Central memory CD4-positive, alpha-beta T cell (primary cell): Measurements from ENCODE around the gene OGG1.
A peak's percentile ranks its signal among the peaks of the same experiment; 100 is the strongest.

Experiments used
- DNase-seq: peaks from one replicate; pipeline ENCODE4 v3.0.0; 2022
- total RNA-seq, 3 experiments: gene quantifications; one replicate each; lab custom pipeline; 2026; lab: John Stamatoyannopoulos, UW

The OGG1 gene
- 16.1 to 25.3 (median 17.7) reads per million in 3 experiments for total RNA-seq

DNA sequence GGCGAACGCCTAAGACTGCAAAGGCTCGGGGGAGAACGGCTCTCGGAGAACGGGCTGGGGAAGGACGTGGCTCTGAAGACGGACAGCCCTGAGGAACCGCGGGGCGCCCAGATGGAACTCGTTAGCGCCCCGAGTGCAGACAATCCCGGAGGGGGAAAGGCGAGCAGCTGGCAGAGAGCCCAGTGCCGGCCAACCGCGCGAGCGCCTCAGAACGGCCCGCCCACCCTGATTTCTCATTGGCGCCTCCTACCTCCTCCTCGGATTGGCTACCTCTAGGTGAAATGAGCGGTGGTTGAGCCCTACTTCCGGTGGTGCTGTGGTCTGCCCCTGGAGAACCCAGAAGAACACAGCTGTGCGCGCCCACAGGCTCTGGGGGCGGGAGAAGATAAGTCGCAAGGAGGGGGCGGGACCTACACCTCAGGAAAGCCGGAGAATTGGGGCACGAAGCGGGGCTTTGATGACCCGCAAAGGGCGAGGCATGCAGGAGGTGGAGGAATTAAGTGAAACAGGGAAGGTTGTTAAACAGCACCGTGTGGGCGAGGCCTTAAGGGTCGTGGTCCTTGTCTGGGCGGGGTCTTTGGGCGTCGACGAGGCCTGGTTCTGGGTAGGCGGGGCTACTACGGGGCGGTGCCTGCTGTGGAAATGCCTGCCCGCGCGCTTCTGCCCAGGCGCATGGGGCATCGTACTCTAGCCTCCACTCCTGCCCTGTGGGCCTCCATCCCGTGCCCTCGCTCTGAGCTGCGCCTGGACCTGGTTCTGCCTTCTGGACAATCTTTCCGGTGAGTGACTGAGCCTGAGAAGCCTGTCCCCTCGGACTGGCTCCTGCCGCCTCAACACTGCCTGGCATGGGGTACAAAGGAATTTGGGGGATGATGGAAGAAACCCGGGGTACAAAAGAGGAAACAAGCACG is at the start of gene OGG1:
Gene OGG1 (plus strand): TSS at position 308 of the 911 bp plus-strand sequence. CDS start 335 bp downstream, at position 643.
- DNase-seq = peak; percentile 96

DNA sequence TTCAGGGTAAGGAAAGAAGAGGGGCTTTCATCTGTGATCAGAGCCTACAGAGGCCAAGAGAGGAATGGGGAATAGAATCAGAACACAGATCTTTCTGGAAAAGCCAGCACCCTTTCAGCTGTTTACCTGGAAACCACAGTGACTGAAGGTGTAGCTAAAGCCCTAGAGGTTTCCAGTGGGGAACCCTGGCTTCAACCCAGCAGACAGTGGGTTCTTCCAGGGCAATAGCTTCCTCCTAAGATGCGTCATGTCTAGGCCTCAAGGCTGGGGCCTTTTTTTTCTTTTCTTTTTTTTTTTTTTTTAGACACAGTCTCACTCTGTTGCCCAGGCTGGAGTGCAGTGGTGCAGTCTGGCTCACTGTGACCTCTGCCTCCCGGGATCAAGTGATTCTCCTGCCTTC is 49.2 kb upstream of the OGG1 start:
- no peak for DNase-seq

DNA sequence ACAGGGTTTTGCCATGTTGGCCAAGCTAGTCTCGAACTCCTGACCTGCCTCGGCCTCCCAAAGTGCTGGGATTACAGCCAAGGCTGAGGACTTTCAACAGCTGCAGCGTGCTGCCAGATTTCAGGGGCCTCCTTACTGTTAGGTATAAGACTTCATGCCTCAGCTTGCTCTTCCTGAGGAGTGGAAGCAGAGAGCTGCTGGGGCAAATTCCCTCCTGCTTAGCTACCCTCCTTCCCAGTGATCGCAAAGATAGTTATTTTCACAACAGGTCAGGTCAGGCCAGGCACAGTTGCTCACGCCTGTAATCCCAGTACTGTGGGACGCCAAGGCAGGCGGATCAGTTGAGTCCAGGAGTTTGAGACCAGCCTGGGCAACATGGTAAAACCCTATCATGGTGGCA is 48.7 kb upstream of the OGG1 start:
- no peak for DNase-seq

DNA sequence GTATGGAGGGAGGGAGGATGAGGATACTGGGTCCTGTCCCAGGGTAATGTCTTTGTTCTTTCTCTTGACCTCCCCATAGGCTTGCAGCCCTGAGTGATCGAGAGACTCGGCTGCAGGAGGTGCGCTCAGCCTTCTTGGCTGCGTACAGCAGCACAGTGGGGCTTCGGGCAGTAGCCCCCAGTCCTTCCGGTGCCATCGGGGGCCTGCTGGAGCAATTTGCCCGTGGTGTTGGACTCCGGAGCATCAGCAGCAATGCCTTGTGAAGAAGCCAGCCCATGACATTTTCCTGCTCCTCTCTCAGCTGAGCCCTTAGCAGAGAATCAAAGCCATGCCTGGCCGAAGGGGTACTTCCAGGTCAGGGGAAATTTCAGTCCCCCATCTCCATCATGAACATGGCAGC is 48.0 kb upstream of the OGG1 start:
- no peak for DNase-seq

DNA sequence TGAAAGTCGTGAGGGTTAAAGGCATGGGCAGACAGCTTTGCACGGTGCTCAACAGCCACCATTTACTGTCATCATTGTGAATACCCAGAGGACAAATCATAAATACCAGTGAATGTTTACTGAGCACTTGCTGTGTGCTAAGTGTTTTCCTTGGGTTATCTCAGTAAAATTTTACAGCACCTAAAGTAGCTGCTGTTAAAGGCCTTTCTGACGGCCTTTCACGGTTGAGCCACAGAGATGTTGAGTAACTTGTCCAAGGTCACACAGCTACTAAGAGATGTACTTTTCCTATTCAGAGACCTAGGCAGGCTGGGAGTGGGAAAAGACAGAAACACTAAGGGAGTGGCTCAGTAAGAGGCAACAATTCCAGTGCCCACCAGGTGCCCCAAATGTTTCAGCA is 46.5 kb upstream of the OGG1 start:
- no peak for DNase-seq

DNA sequence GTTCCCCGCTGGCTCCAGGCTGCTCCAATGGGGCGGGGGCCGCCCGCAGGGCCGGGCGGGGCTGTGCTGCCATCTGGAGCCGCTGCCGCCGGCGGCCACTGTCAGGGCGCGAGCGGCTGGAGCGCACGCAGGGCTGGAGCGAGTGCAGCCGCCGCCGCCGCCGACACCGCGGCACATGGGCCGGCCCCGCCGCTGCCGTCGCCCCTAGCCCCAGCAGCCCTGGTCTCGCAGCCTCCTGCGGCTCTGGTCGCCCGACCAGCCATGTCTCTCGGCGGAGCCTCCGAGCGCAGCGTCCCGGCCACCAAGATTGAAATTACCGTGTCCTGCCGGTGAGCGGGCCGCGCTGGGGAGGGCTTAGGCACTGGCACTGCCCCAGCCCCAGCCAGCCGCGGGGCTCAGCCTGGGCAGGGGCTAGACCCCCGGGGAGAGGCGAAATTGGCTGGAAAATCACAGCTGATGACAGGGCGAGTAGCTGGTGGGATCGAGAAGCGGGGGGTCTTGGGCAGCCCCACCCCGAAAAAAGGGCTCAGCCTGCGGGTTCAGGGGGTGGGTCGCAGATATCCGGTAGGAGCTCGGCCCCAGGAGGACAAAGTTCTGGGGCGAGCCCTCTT is 45.9 kb upstream of the OGG1 start, which contains the start of gene CPNE9:
Gene CPNE9 (plus strand): TSS at position 98 of the 611 bp plus-strand sequence. CDS start 164 bp downstream, at position 262.
- DNase-seq = no peak

DNA sequence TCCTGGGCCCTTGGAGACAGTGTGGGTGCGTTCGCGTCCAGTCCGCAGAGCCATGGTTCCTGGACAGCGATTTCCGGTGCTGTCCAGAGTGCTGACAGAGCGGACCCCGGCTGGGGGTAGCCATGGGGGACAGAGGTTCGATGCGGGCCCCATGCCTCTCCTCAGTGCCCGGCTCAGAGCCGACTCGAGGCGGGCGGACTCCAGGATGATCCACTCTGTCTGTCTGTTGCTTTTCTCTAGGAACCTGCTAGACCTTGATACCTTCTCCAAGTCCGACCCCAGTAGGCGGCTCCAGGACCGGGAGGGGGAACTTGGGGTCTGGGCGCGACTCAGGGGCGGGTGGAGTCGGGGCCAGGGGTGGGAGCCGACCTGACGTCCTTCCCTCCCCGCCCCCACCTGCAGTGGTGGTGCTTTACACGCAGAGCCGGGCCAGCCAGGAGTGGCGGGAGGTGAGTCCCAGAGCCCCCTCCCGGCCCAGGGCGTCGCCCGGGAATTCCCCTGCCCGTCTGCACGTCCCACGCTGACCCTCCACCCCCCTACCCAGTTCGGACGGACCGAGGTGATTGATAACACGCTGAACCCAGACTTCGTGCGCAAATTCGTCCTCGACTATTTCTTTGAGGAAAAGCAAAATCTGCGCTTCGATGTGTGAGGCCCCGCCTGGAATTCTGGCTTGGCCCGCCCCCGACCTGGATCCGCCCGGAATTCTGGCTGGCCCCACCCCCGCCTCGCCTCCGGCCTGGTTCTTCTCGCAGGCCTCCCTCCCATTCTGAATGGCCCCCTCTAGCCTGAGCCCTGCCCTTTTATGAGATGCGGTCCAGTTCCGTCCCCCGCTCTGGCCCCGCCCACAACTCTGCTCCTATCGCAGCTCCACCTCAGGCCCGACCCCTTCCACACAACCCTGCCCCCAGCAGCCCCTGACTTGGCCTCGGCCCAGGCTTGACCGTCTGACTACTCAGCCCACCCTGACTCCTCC is 45.1 kb upstream of the OGG1 start:
- DNase-seq = no peak

DNA sequence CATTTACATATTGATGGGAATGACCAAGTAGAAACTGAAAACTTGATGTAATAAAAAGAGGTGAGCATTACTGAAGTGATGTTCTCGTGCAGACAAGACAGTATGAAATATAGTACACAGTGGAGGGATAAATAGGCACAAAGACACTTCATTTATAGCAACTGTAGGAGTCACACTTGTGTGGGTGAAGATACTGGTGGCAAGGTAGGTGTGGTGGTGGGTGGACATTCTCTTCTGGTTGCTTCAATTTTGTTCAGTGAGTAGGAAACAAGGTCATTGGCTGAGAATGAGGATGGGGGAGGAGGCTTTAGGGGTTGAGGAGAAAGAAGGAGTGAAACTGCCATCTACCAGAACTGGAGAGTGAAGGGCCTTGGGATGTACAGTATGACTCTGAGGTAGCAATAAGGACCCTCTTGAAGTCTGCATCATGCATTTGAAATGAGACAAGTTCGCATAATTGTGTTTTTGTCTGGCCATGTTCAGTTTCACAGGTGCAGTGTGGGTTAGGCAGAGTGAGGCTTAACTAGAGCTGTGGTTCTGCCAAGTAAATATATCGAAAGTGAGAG is 39.5 kb upstream of the OGG1 start:
- no peak for DNase-seq

DNA sequence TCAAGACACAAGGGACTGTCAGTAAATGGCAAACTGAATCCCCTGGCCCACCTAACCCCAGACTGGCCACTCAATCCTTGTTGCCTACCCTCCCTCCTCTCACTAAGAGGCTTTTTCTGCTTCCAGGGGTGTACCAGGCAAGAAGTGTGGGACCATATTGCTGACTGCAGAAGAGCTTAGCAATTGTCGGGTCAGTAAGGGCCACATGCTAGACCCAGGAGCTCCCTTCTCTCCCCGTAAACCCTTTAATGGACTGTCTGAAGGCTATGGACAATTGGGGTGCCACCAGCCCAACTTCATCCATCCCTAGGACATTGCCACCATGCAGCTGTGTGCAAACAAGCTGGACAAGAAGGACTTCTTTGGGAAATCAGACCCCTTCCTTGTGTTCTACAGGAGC is 37.3 kb upstream of the OGG1 start:
- no peak for DNase-seq

DNA sequence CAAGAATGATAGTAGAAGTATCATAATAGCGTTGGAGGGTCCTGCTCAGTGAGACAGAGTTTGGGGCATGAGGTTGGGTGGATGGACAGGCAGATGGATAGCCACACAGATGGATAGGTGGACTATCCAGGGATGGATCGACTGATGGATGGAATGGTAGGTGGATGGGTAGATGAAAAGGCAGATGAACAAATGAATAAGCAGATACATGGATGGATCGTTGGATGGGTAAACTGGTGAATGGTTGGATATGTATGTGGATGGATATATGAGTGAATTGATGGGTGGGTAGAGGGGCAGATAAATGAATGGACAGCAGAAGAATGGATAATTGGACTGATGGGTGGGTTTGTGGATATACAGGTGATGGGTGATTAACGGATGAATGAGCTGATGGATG is 36.6 kb upstream of the OGG1 start:
- DNase-seq = no peak

DNA sequence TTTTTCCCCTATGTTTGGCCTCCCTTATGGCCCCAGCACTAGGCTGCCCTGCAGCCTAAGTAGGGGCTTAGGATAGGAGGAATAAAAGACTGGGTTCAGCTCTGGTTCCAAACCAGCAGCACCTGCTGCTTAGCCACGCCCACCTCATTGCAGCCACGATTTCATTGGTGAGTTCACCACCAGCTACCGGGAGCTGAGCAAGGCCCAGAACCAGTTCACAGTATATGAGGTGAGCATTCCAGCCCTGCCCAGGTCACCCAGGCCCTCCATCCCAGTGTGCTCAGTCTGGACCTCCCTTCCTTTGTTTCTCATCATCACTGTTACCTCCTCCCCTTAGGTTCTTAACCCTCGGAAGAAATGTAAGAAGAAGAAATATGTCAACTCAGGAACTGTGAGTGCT is 34.6 kb upstream of the OGG1 start:
- DNase-seq = no peak

DNA sequence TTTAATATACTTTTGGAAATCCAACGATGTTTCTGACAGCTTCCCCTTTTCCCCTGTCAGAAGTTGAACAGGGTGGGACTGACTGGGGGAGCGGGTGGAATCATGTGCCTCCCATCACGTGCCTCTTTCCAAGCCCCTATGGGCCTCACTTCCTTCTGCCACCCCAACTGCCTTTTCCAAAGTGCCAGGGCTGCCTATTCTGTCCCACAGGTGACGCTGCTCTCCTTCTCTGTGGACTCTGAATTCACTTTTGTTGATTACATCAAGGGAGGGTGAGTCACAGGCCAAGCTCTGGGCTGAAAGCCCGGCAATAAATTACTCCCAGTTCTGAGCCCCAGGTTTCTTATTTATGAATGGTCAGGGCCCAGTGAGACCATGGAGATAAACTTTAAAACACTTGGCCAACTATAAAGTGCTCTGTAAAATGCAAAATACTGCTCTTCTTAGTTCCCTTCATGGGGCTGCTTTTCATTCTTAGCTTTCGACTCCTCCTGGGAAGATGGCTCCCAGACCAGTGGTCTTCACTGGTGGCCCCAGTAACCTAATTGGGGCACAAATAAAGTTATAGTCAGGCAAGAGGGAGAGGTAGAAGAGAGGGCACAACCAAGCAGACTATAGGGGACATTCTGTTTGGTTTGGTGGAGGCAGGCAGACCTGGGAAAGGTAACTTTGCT is 33.9 kb upstream of the OGG1 start:
- DNase-seq = no peak

DNA sequence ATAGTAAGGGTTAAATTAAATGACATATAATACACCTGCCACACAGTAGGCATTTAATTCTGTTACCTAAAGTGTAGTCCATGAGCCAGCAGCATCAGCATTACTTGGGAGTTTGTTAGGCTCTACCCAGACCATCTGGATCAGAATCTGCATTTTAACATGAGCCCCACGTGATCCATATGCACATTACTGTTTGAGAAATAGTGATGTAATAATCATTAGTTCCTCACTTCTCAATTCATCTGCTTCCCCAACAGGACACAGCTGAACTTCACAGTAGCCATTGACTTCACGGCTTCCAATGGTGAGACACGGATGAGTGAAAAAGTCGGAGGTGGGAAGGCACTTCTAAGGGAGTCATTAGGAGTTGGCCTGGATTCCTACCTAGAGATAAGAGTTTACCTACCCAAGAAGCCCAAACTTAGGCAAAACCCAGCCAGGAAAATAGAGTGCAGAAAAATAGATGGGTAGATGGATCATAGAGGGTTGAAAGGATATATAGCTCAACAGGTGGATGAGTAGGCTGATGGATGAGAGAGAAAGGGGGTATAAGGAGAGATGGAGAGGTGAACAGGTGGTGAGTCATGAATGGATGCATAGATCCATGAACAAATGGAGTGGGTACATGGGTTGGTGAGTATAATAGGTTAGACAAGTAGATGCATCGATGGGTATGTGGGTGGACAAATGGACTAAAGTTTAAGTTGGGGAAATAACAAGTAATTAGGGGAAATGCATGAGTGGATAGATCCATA is 32.8 kb upstream of the OGG1 start:
- DNase-seq = no peak

DNA sequence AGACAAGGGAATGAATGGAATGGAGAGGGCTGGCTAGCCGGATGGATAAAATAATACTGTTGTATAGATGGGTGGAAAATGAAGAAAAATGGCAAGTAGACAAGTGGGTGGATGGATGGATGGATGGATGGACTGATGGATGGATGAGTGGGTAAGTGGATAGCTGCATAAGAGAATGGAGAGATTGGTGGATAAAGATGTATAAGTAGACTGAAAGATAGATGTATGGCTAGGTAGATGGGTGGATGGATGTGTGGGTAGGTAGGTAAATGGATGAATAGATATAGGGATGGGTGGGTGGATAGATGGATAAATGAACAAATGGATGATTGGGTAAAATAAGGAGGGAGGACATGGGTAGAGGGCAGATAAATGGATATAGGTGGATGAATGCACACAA is 32.2 kb upstream of the OGG1 start:
- DNase-seq = no peak

DNA sequence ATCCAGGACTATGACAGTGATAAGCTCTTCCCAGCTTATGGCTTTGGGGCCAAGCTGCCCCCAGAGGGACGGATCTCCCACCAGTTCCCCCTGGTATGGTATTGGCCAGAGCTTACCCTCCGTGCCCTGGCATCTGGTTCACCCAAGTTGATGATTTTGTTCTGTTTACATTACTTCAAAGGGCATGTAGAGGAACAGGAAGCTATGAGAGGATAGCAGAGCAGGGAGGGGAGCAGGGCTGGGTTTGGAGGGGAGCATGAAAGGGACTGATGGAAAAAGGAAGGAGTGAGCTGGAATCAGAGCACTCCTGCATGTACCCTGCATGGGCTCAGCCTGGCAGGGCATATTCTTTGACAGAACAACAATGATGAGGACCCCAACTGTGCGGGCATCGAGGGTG is 31.6 kb upstream of the OGG1 start:
- DNase-seq = no peak

DNA sequence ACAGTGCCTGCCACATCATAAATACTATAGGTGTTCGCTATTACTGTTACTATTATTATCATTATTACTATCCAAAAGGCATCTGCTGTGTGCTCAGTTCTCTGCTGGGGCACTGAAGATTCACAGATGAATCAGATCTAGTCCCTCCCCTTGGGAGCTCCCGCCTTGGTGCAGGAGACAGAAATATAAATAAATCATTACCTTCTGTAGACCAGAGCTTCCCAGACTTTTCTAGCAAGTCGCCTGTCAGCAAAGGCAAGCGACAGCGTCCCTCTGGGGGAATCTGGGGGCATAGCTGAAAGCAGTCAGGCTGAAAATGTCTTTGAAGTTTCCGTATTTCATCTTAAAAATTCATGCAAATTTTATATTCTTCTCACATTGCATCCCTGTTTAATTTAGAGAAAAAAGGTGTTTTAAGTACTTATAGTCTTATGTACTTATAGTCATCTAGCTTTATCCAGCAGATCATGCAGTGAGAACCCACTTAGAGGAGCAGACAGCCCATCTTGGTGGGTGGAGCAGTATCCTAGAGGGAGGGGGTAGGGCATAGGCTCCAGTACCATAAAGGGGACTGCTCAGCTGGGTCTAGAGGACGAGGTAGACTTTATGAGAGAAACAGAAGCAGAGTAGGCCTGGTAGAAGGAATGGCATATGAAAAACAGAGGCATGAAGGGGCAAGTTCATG is 28.6 kb upstream of the OGG1 start:
- no peak for DNase-seq

DNA sequence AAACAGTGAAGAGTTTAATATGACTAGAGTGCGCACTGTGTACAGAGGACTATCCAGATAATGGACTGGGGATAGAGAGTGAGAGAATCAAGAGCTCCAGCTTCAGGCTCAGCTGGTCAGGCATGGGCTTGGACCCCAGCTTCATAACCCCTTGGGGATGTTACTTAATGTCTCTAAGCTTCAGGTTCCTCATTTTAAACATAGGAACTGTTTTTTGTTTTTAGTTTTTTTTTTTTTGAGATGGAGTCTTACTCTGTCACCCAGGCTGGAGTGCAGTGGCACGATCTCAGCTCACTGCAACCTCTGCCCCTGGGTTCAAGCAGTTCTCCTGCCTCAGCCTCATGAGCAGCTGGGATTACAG is 28.1 kb upstream of the OGG1 start:
- DNase-seq = no peak

DNA sequence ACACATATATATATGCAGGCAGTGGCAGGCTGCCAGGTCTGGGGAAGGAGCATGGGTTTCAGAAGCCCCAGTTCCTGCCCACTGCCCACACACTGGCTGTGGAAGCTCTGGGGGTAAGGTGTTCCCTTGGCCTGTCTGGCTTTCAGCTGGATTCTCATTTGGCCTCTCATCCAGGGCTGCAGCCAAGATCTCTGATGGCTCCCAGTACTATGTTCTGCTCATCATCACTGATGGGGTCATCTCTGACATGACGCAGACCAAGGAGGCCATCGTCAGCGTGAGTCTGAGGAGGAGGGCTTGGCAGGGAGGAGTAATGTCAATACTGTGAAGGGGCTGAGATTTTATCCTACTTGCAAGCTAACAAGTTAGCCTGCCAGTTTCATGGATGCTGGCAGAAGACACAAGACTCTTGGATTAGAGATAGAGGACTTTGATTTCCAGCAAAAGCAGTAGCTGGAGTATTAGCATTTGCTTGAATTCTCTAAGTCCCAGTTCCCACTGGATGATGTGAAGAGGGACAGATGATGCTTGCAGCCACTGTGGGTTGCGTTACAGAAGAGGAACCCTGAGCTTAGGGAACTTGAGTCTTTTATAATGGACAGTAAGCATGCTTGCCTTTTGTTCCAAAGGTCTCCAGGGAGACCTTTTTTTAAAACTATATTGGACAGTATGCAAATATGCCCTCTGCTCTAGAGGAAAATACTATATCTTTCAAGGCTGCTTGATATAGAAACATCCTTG is 23.8 kb upstream of the OGG1 start:
- no peak for DNase-seq

DNA sequence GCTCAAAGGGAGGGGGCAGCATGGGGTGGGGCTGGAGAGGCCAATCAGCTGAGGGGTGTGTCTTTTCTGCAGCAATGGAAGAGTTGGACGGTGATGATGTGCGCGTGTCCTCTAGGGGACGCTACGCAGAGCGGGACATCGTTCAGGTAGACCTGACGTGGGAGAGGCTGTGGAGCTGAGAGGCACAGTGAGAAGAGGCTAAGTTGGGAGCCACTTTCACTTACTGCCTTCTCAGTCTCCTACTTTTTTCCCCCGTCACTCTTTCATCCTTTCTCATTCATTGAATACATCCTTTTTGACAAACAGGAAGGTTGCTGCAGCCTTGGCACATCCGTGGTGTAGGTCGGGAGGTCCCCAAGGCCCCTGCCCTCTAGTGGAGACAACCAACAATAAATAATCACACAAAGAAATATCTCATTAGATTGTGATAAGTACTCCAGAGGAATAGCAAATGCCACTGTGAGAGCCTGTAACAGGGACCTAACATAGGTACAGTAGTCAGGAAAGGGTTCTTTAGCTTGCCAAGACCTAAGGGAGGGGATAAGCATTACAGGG is 22.6 kb upstream of the OGG1 start:
- peak; percentile 66 for DNase-seq

DNA sequence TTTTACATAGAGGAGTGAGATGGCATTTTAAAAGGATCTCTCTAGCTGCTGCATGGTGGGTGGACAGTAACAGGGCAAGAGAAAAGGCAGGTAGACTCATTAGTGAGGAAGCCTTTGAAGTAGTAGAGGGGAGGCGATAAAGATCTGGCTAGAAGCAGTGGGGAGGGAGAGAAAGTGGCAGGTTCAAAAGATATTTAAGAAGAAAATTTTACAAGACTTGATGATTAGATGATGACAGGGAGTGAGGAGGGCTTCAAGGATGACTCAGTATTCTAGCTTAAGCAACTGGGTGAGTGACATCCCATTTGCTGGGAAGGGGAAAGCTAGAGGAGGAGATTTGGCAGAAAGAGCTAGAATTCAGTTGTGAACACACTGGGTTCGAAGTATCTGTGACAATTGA is 22.0 kb upstream of the OGG1 start:
- DNase-seq = no peak
